ENCODE results near the gene C20orf204. TPM values are rescaled to one million over a fixed set of nuclear protein-coding genes. Genes with fewer than 3 reads are reported as not detected.

C20orf204 gene
- total and polyA plus RNA-seq, 2 experiments from 2014 or later = 0.14 to 0.32 TPM

DNA sequence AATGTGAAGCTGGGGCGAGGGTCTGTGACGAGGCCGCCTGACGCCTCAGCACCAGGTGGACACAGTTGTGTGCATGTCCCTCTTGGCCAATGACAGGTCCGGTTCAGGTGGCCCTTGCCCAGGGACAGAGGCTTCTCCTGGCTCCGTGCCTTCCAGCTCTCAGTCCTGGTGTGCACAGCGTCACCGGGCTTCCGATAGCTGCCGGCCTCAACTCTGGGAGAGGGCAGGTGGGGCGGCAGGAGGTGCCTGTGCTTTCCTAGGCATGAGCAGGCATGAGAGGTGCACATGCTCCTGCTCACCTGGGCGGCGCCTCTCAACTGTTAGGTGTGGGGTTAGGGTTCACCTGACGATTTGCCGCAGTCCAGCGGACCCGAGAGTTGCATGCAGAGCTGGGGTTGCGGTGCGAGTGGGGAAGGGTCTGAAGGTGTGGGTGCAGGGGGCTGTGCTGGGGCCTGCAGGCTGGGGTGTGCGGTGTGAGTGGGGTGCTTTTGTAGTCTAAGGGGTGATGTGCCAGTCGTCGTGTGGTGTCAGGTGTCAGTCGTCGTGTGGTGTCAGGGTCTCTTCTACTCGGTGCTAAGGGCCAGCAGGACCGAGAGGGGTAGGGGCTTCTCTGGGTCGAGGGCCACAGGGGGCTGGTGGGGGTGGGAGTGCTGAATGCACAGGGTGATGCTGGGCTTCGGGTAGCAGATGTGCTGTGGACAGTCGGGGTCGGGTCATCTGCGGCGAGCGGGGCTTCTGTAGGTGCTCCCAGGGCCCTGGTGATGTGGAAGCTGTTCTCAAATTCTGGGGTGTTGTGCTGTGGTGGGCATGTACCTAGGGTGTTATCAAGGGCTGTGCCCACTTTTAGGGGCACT, 17.2 kb downstream of the C20orf204 start:
- WGBS, 2 experiments (ENCODE audit: low coverage in 1 of 2, low lambda C conversion rate in 2 of 2, missing lambda C conversion rate in 2 of 2) = 81 to 82% methylated on average over 28 to 33 of the region's 33 CpGs
- in situ Hi-C loops (cut with MboI) = no loop called here
- Histone ChIP-seq H3K9ac (no peak overlapping the region), H3K4me3 (no peak overlapping the region), H3K79me2 (ENCODE audit: insufficient read depth) (no peaks in the 10 kb centered on the region), H3K27ac (no peak overlapping the region), H3K36me3 (ENCODE audit: low read depth) (no peaks in the 10 kb centered on the region), H4K20me1 (ENCODE audit: insufficient read depth) (no peaks in the 10 kb centered on the region), H3F3A (ENCODE audit: insufficient read depth) (no peaks in the 10 kb centered on the region), H3K9me3 (ENCODE audit: low read depth) (no peaks in the 10 kb centered on the region), H3K9me2 (ENCODE audit: insufficient read depth) (no peaks in the 10 kb centered on the region), H3K4me1 (ENCODE audit: insufficient read depth) (no peaks in the 10 kb centered on the region), H3K27me3 (replicated peaks; ENCODE audit: insufficient read depth) (no peaks in the 10 kb centered on the region), H3K4me2 (ENCODE audit: unreplicated experiment) (no peak overlapping the region), H2AFZ (no peak overlapping the region)
- no peak for TF ChIP-seq EZH2 (IDR thresholded peaks at IDR 0.05; ENCODE audit: insufficient read depth, poor library complexity, severe bottlenecking)
- TF ChIP-seq EZH2phosphoT487 (IDR thresholded peaks at IDR 0.05; ENCODE audit: insufficient read depth, low read depth) = no peak
- DNase-seq = no peak

DNA sequence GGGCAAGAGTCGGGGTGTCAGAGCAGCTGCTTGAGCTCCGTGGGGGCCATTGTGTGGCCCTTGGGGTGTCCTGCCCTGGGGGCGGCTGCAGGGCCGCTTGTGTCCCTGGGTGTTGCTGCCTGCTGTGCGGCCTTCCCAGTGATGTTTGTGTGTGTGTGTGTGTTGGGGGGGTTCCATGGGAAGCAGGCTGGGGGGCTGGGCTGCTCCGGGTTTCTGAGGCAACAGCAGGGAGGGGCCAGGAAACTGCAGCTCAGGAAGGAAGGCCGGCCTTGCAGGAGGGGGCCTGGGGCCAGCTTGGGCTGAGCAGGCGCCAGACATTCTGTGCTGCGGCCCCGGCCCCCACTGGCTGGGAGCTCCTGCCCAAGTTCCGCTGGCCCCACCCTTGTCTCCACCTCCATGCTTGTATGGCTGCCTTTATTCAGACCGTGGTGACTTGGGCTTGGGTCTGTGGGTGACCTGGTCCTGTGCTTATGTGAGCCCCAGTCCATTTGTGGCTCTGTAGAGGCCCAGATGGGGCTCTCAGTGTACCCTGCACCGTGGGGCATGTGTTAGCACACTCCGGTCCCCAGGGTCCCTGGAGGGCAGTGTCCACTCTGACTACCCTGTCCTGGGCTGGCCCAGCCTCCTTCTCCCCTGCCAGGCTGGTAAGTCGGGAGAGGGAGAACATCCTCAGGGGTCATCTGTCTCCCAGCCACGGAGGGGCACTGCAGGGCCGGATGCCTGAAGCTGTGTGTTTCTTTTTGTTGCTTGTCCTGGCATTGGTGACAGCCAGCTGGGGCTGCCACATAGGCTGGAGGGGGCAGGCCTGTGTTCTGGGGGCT, 18.1 kb downstream of the C20orf204 start:
- Histone ChIP-seq H3K79me2 (ENCODE audit: insufficient read depth) (no peaks in the 10 kb centered on the region), H2AFZ (no peak overlapping the region), H3K9me2 (ENCODE audit: insufficient read depth) (no peaks in the 10 kb centered on the region), H4K20me1 (ENCODE audit: insufficient read depth) (no peaks in the 10 kb centered on the region), H3F3A (ENCODE audit: insufficient read depth) (no peaks in the 10 kb centered on the region), H3K27me3 (replicated peaks; ENCODE audit: insufficient read depth) (no peaks in the 10 kb centered on the region), H3K4me2 (ENCODE audit: unreplicated experiment) (no peak overlapping the region), H3K27ac (no peak overlapping the region), H3K4me1 (ENCODE audit: insufficient read depth) (no peaks in the 10 kb centered on the region), H3K9ac (no peak overlapping the region), H3K36me3 (ENCODE audit: low read depth) (no peaks in the 10 kb centered on the region), H3K9me3 (ENCODE audit: low read depth) (no peaks in the 10 kb centered on the region), H3K4me3 (no peak overlapping the region)
- in situ Hi-C loops (cut with MboI) = no loop called here
- WGBS, 2 experiments (ENCODE audit: low coverage in 1 of 2, low lambda C conversion rate in 2 of 2, missing lambda C conversion rate in 2 of 2) = 42 to 44% methylated on average over 16 to 17 of the region's 17 CpGs
- TF ChIP-seq EZH2phosphoT487 (IDR thresholded peaks at IDR 0.05; ENCODE audit: insufficient read depth, low read depth) (no peak), EZH2 (IDR thresholded peaks at IDR 0.05; ENCODE audit: insufficient read depth, poor library complexity, severe bottlenecking) (no peak)
- no peak for DNase-seq

DNA sequence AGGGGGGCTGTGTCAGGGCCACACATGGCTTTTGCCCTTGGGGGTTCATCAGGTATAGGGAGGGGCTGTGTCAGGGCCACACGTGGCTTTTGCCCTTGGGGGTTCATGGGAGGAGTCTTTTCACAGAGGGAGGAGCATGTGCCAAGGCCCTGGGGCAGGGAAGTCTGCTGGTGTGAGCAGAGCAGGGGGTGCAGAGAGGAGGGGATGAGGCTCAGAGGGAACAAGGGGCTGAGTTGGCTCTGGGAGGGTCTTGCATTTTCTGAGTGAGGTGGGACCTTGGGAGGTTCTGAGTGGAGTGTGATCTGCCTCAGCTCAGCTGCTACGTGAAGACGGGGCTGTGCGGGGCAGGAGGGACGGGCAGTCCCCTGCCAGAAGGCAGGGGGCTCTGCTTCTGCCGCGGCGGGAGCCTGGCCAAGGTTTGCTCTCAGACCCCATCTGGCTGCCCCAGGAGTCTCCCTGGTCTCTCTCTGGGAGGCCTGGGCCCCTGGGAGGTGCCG, 19.5 kb downstream of the C20orf204 start:
- no peak overlapping the region for H3K4me2 ChIP-seq (ENCODE audit: unreplicated experiment)
- no peak overlapping the region for H3K4me3 ChIP-seq
- no peak for DNase-seq
- no peaks in the 10 kb centered on the region for H3K9me2 ChIP-seq (ENCODE audit: insufficient read depth)
- 81 to 83% methylated on average over 7 to 9 of the region's 9 CpGs for WGBS, 2 experiments (ENCODE audit: low coverage in 1 of 2, low lambda C conversion rate in 2 of 2, missing lambda C conversion rate in 2 of 2)
- no peak overlapping the region for H2AFZ ChIP-seq
- in situ Hi-C loops (cut with MboI) = no loop called here
- no peaks in the 10 kb centered on the region for H3K4me1 ChIP-seq (ENCODE audit: insufficient read depth)
- no peak for TF ChIP-seq EZH2phosphoT487 (IDR thresholded peaks at IDR 0.05; ENCODE audit: insufficient read depth, low read depth)
- TF ChIP-seq EZH2 (IDR thresholded peaks at IDR 0.05; ENCODE audit: insufficient read depth, poor library complexity, severe bottlenecking) = no peak
- H3K79me2 ChIP-seq (ENCODE audit: insufficient read depth) = no peaks in the 10 kb centered on the region
- no peaks in the 10 kb centered on the region for H3K9me3 ChIP-seq (ENCODE audit: low read depth)
- H3F3A ChIP-seq (ENCODE audit: insufficient read depth) = no peaks in the 10 kb centered on the region
- no peak overlapping the region for H3K9ac ChIP-seq
- H3K27ac ChIP-seq = no peak overlapping the region
- no peaks in the 10 kb centered on the region for H3K27me3 ChIP-seq (replicated peaks; ENCODE audit: insufficient read depth)
- H4K20me1 ChIP-seq (ENCODE audit: insufficient read depth) = no peaks in the 10 kb centered on the region
- H3K36me3 ChIP-seq (ENCODE audit: low read depth) = no peaks in the 10 kb centered on the region

DNA sequence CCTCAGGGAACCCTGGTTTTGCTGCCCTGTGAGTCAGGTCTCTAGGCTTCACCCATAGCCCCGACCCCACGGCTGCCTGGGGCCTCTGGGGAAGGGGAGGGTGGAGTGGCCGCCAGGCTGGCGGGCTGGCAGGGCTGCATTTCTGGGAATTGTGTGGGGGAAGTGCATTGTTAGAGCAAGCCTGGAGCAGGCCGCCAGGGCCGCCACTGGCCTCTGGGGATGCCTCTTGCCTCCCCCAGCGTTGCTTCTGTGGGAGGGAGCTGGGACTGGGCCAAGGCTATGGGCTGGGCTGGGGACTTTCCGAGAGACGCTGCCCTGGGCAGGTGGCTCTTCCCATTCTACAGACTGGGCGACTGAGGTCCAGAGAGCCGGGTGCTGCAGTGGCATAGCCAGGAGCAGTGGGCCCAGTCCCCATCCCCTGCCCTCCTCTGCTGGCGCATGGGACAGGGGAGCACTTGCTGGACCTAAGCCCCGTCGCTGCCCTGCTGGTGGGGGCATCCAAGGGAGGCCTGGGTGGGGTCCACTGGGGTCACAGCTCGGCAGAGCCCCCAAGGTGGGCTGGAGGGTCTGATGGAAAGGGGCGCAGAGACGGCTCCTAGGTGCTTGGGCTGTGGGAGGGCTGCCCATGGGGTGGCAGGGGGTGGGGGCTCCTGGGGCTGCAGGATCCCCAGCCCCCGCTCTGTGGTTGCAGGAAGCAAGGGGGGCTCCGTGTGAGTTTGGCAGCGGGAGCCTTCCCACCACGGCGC, 20.1 kb downstream of the C20orf204 start:
- H3K27ac ChIP-seq = no peak overlapping the region
- H4K20me1 ChIP-seq (ENCODE audit: insufficient read depth) = no peaks in the 10 kb centered on the region
- no peaks in the 10 kb centered on the region for H3K9me2 ChIP-seq (ENCODE audit: insufficient read depth)
- no peaks in the 10 kb centered on the region for H3K4me1 ChIP-seq (ENCODE audit: insufficient read depth)
- H3K9me3 ChIP-seq (ENCODE audit: low read depth) = no peaks in the 10 kb centered on the region
- DNase-seq = no peak
- H3K9ac ChIP-seq = no peak overlapping the region
- H3K36me3 ChIP-seq (ENCODE audit: low read depth) = no peaks in the 10 kb centered on the region
- H3K4me3 ChIP-seq = no peak overlapping the region
- H3F3A ChIP-seq (ENCODE audit: insufficient read depth) = no peaks in the 10 kb centered on the region
- in situ Hi-C loops (cut with MboI) = no loop called here
- TF ChIP-seq EZH2phosphoT487 (IDR thresholded peaks at IDR 0.05; ENCODE audit: insufficient read depth, low read depth) (no peak), EZH2 (IDR thresholded peaks at IDR 0.05; ENCODE audit: insufficient read depth, poor library complexity, severe bottlenecking) (no peak)
- H2AFZ ChIP-seq = no peak overlapping the region
- H3K27me3 ChIP-seq (replicated peaks; ENCODE audit: insufficient read depth) = no peaks in the 10 kb centered on the region
- H3K4me2 ChIP-seq (ENCODE audit: unreplicated experiment) = no peak overlapping the region
- H3K79me2 ChIP-seq (ENCODE audit: insufficient read depth) = no peaks in the 10 kb centered on the region
- WGBS, 2 experiments (ENCODE audit: low coverage in 1 of 2, low lambda C conversion rate in 2 of 2, missing lambda C conversion rate in 2 of 2) = 53 to 57% methylated on average over 19 to 22 of the region's 22 CpGs
